HepG2 (cell line): ENCODE results near the gene NTSR2. TPM values are rescaled to one million over a fixed set of nuclear protein-coding genes. Genes with fewer than 3 reads are reported as not detected.
A peak's percentile ranks its signal among the peaks of the same experiment; 100 is the strongest.

Source experiments
- CHD4 ChIP-seq: fragments of 200-600 bp; sonication (generic); IDR thresholded peaks from 2 replicates; pipeline ENCODE4 v1.7.0; 2017; ENCODE audit warnings: mild to moderate bottlenecking, low read length, borderline replicate concordance
- EHMT2 ChIP-seq: fragments of 200-600 bp; sonication (generic); IDR thresholded peaks from 2 replicates; pipeline ENCODE4 v1.7.0; 2017; ENCODE audit warnings: antibody characterized with exemption, low read depth, low read length, borderline replicate concordance
- ELF3 ChIP-seq: IDR thresholded peaks from 2 replicates; pipeline ENCODE4 v1.6.1; 2016; ENCODE audit warnings: missing genetic modification reagents, missing compliant biosample characterization
- ISL2 ChIP-seq: sonication (generic); formaldehyde crosslinking; IDR thresholded peaks from 2 replicates; pipeline ENCODE4 v1.5.0; 2020; ENCODE audit warnings: missing genetic modification reagents
- KAT8 ChIP-seq: IDR thresholded peaks from 2 replicates; pipeline ENCODE4 v1.6.1; 2016; ENCODE audit warnings: missing genetic modification reagents, missing compliant biosample characterization
- KDM5B ChIP-seq: sonication (generic); formaldehyde crosslinking; IDR thresholded peaks from 2 replicates; pipeline ENCODE4 v1.4.0; 2020; ENCODE audit warnings: missing genetic modification reagents, mild to moderate bottlenecking, borderline replicate concordance
- KDM6A ChIP-seq: IDR thresholded peaks from 2 replicates; pipeline ENCODE4 v1.6.1; 2016; ENCODE audit warnings: low read depth
- RORA ChIP-seq: sonication (generic); formaldehyde crosslinking; IDR thresholded peaks from 2 replicates; pipeline ENCODE4 v1.5.0; 2020; ENCODE audit warnings: mild to moderate bottlenecking, missing genetic modification reagents, moderate library complexity
- SPEN ChIP-seq: sonication (generic); formaldehyde crosslinking; IDR thresholded peaks from 2 replicates; pipeline ENCODE4 v1.5.1; 2020; ENCODE audit warnings: low read depth, mild to moderate bottlenecking, missing genetic modification reagents
- TARDBP ChIP-seq: sonication (generic); formaldehyde crosslinking; IDR thresholded peaks from 2 replicates; pipeline ENCODE4 v1.8.0; 2022; ENCODE audit warnings: mild to moderate bottlenecking, missing genetic modification reagents
- TCF7L2 ChIP-seq: IDR thresholded peaks from 2 replicates; pipeline ENCODE4 v1.6.1; 2011; ENCODE audit warnings: mild to moderate bottlenecking, low read depth, low read length, moderate library complexity
- ZFX ChIP-seq: sonication (generic); formaldehyde crosslinking; IDR thresholded peaks from 2 replicates; pipeline ENCODE4 v1.4.0; 2020; ENCODE audit warnings: mild to moderate bottlenecking, low read depth, missing genetic modification reagents, moderate library complexity
- ZNF530 ChIP-seq: sonication (generic); formaldehyde crosslinking; IDR thresholded peaks from 2 replicates; pipeline ENCODE4 v1.5.0; 2020; ENCODE audit warnings: low read depth, mild to moderate bottlenecking, missing genetic modification reagents
- polyA plus RNA-seq, 8 experiments: library from polyadenylated mRNA; depleted of rRNA in 3 of 8; stranded (reverse) in 7 of 8; unstranded in 1 of 8; fragments of >200 nt; fragmentation: Illumina TruSeq in 4 of 8; extraction: Trizol in 4 of 8; gene quantifications; 2 replicates each; pipeline versions ENCODE4 v1.2.1 to v1.2.3, GENCODE V29; 2011 to 2016; ENCODE audit warnings: low read depth in 4 of 8, missing spikeins in 1 of 8, mixed read lengths in 1 of 8; ENCODE audit not compliant: insufficient read depth in 1 of 8
- total RNA-seq, 5 experiments: library from RNA; depleted of rRNA; stranded (reverse); fragments of >200 nt; fragmentation: Illumina TruSeq; extraction: Trizol; gene quantifications; 2 replicates each; pipeline ENCODE4 v1.2.3, GENCODE V29; 2016; ENCODE audit warnings: low read depth in 1 of 5
- TF ChIP-seq, protein P1 (sequence below): sonication (generic); formaldehyde crosslinking; IDR thresholded peaks from 2 replicates; pipeline ENCODE4 v1.9.0; 2021; ENCODE audit warnings: missing genetic modification reagents, borderline replicate concordance
- TF ChIP-seq, protein P2 (sequence below): sonication (generic); formaldehyde crosslinking; IDR thresholded peaks from 2 replicates; pipeline ENCODE4 v1.5.1; 2020; ENCODE audit warnings: mild to moderate bottlenecking, missing genetic modification reagents
- TF ChIP-seq, protein P3 (sequence below): IDR thresholded peaks from 2 replicates; pipeline ENCODE4 v1.6.1; 2016; ENCODE audit warnings: mild to moderate bottlenecking, missing biosample characterization, missing genetic modification reagents
- TF ChIP-seq, protein P4 (sequence below): sonication (generic); formaldehyde crosslinking; IDR thresholded peaks from 2 replicates; pipeline ENCODE4 v1.4.0; 2020; ENCODE audit warnings: missing genetic modification reagents, borderline replicate concordance

NTSR2 gene
- total and polyA plus RNA-seq, 2 of the 13 experiments (the other 11 are each of a cell fraction or from before 2014, with no cell fraction given): not detected

DNA sequence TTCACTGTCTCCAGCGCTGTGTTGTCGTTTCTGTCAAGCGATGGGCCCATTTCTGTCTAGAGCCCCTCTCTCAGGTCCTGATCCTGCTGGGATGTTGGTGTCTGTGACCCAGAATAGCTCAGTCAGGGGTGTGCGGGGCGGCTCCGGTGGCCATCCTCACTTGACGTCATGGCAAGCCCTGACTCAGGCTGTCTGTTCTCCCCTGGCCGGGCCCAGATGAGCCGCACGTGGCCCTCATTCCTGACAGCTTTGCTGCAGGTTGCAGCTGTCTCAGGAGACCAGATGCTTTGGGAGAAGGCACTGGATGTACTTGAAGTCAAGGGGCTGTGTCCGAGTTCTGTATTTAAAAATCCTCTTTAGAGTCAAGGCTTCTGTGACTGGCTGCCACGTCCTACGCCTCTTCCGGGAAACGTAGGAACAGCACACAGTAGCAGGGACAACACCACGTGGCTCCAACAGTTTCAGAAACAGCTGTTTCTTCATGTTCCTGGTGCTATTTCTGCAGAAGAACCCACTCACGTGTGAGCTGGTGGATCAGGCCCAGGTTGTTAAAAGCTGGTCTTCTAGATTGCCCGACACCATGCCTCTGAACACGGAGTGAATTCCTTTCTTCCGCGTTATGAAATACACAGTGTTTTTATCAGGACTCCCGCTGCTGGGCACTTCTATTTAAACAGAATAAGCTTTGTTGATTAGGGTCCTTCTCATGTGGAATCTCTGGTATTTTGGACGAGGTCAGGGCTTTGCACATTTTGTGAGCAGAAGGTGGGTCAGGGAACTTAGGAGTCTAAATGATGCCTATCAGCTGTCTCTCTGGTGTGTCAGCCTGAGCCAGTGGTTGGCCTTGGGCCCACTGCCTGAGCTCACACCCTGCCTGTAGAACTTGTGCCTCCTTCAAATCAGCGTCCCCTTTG lies 28.3 kb upstream of the NTSR2 start (continued):
- TF ChIP-seq, protein P1, sequence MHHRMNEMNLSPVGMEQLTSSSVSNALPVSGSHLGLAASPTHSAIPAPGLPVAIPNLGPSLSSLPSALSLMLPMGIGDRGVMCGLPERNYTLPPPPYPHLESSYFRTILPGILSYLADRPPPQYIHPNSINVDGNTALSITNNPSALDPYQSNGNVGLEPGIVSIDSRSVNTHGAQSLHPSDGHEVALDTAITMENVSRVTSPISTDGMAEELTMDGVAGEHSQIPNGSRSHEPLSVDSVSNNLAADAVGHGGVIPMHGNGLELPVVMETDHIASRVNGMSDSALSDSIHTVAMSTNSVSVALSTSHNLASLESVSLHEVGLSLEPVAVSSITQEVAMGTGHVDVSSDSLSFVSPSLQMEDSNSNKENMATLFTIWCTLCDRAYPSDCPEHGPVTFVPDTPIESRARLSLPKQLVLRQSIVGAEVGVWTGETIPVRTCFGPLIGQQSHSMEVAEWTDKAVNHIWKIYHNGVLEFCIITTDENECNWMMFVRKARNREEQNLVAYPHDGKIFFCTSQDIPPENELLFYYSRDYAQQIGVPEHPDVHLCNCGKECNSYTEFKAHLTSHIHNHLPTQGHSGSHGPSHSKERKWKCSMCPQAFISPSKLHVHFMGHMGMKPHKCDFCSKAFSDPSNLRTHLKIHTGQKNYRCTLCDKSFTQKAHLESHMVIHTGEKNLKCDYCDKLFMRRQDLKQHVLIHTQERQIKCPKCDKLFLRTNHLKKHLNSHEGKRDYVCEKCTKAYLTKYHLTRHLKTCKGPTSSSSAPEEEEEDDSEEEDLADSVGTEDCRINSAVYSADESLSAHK: no peak
- no peak for TF ChIP-seq SPEN
- TF ChIP-seq TCF7L2: no peak
- TF ChIP-seq KDM5B (CRISPR knock-in tag): peak; percentile 40; the same call in 1 of the 2 replicates
- peak; percentile 48; the same call in 1 of the 2 replicates for TF ChIP-seq ZFX (CRISPR knock-in tag)
- TF ChIP-seq, protein P2, sequence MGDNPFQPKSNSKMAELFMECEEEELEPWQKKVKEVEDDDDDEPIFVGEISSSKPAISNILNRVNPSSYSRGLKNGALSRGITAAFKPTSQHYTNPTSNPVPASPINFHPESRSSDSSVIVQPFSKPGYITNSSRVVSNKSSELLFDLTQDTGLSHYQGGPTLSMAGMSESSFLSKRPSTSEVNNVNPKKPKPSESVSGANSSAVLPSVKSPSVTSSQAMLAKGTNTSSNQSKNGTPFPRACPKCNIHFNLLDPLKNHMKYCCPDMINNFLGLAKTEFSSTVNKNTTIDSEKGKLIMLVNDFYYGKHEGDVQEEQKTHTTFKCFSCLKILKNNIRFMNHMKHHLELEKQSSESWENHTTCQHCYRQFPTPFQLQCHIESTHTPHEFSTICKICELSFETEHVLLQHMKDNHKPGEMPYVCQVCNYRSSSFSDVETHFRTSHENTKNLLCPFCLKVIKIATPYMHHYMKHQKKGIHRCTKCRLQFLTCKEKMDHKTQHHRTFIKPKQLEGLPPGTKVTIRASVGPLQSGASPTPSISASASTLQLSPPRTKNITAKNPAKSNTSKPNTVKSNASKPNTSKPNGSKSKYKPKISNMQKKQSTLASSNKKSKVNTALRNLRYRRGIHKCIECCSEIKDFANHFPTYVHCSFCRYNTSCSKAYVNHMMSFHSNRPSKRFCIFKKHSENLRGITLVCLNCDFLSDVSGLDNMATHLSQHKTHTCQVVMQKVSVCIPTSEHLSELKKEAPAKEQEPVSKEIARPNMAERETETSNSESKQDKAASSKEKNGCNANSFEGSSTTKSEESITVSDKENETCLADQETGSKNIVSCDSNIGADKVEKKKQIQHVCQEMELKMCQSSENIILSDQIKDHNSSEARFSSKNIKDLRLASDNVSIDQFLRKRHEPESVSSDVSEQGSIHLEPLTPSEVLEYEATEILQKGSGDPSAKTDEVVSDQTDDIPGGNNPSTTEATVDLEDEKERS (CRISPR knock-in tag): 0 out of 2 replicates have a peak, but pooled peaks have one; percentile 20
- TF ChIP-seq CHD4: no peak
- peak; percentile 28; the same call in 1 of the 2 replicates for TF ChIP-seq ELF3 (CRISPR knock-in tag)
- TF ChIP-seq TARDBP (CRISPR knock-in tag): 0 out of 2 replicates have a peak, but pooled peaks have one; percentile 25
- no peak for TF ChIP-seq RORA (CRISPR knock-in tag)
- TF ChIP-seq ISL2 (CRISPR knock-in tag): no peak
- TF ChIP-seq, protein P3, sequence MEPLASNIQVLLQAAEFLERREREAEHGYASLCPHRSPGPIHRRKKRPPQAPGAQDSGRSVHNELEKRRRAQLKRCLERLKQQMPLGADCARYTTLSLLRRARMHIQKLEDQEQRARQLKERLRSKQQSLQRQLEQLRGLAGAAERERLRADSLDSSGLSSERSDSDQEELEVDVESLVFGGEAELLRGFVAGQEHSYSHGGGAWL (CRISPR knock-in tag): peak; percentile 61
- TF ChIP-seq KDM6A: no peak
- peak; percentile 53; the same call in 1 of the 2 replicates for TF ChIP-seq KAT8 (CRISPR knock-in tag)
- TF ChIP-seq, protein P4, sequence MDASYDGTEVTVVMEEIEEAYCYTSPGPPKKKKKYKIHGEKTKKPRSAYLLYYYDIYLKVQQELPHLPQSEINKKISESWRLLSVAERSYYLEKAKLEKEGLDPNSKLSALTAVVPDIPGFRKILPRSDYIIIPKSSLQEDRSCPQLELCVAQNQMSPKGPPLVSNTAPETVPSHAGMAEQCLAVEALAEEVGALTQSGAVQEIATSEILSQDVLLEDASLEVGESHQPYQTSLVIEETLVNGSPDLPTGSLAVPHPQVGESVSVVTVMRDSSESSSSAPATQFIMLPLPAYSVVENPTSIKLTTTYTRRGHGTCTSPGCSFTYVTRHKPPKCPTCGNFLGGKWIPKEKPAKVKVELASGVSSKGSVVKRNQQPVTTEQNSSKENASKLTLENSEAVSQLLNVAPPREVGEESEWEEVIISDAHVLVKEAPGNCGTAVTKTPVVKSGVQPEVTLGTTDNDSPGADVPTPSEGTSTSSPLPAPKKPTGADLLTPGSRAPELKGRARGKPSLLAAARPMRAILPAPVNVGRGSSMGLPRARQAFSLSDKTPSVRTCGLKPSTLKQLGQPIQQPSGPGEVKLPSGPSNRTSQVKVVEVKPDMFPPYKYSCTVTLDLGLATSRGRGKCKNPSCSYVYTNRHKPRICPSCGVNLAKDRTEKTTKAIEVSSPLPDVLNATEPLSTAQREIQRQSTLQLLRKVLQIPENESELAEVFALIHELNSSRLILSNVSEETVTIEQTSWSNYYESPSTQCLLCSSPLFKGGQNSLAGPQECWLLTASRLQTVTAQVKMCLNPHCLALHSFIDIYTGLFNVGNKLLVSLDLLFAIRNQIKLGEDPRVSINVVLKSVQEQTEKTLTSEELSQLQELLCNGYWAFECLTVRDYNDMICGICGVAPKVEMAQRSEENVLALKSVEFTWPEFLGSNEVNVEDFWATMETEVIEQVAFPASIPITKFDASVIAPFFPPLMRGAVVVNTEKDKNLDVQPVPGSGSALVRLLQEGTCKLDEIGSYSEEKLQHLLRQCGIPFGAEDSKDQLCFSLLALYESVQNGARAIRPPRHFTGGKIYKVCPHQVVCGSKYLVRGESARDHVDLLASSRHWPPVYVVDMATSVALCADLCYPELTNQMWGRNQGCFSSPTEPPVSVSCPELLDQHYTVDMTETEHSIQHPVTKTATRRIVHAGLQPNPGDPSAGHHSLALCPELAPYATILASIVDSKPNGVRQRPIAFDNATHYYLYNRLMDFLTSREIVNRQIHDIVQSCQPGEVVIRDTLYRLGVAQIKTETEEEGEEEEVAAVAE: no peak
- 0 out of 2 replicates have a peak, but pooled peaks have one; percentile 9 for TF ChIP-seq EHMT2
- no peak for TF ChIP-seq ZNF530 (CRISPR knock-in tag)
